HL-60/S4 treated with phorbol 12-myristate 13-acetate at 8.2 ng/mL for 4 days and 3 days (cell line): ENCODE measurements around the gene MAP1B.
"Not testable (repeated sequence)": the region's sequence is repeated elsewhere in the genome, so short reads cannot be mapped to it uniquely, and the experiment has no call there.

ENCODE experiments used
- in situ Hi-C: fragments of 300-500 bp; cut with MboI; formaldehyde crosslinking; loops from 2 replicates; pipeline ENCODE4 v1.15.0; 2022; ENCODE audit warnings: low sequenced_read_pairs

MAP1B gene

GRCh38 chr5:72159501-72159911 is 52.2 kb downstream of the MAP1B start:
- in situ Hi-C loops: no loop called here

GRCh38 chr5:72160329-72160728 is 53.1 kb downstream of the MAP1B start:
- in situ Hi-C loops: no loop called here

GRCh38 chr5:72160959-72161358 is 53.7 kb downstream of the MAP1B start:
- in situ Hi-C loops: no loop called here

GRCh38 chr5:72161951-72162350 is 54.7 kb downstream of the MAP1B start:
- in situ Hi-C loops: no loop called here

- in situ Hi-C loops: no loop called here
Measured at GRCh38 chr5:72163349-72163983, 56.2 kb downstream of the MAP1B start.

- in situ Hi-C loops: no loop called here
Measured at GRCh38 chr5:72166070-72166979, 59.0 kb downstream of the MAP1B start.

- in situ Hi-C loops: no loop called here
Measured at GRCh38 chr5:72167257-72167656, 60.0 kb downstream of the MAP1B start.

GRCh38 chr5:72167804-72168203 is 60.5 kb downstream of the MAP1B start:
- in situ Hi-C loops: no loop called here

GRCh38 chr5:72170101-72170500 is 62.8 kb downstream of the MAP1B start:
- in situ Hi-C loops: no loop called here

GRCh38 chr5:72171181-72171580 is 63.9 kb downstream of the MAP1B start:
- in situ Hi-C loops: not testable (repeated sequence)

- in situ Hi-C loops: no loop called here
Measured at GRCh38 chr5:72171667-72172066, 64.4 kb downstream of the MAP1B start.

GRCh38 chr5:72172786-72173185 is 65.5 kb downstream of the MAP1B start:
- in situ Hi-C loops: no loop called here

GRCh38 chr5:72177538-72177937 is 70.3 kb downstream of the MAP1B start:
- in situ Hi-C loops: no loop called here

- in situ Hi-C loops: no loop called here
Measured at GRCh38 chr5:72179028-72179815, 71.9 kb downstream of the MAP1B start.

- in situ Hi-C loops: no loop called here
Measured at GRCh38 chr5:72179816-72180440, 72.7 kb downstream of the MAP1B start.

GRCh38 chr5:72180925-72181324 is 73.7 kb downstream of the MAP1B start:
- in situ Hi-C loops: no loop called here

- in situ Hi-C loops: no loop called here
Measured at GRCh38 chr5:72182686-72183085, 75.4 kb downstream of the MAP1B start.

- in situ Hi-C loops: no loop called here
Measured at GRCh38 chr5:72183101-72183520, 75.8 kb downstream of the MAP1B start.

GRCh38 chr5:72184408-72184807 is 77.1 kb downstream of the MAP1B start:
- in situ Hi-C loops: no loop called here

GRCh38 chr5:72185496-72186329 is 78.4 kb downstream of the MAP1B start:
- in situ Hi-C loops: no loop called here
